NCI-H1436 treated with DMSO at 0.1 percent for 48 hours (cell line): Measurements from ENCODE around the gene CAMKMT.
A peak's percentile ranks its signal among the peaks of the same experiment; 100 is the strongest.

Experiments
- DNase-seq: peaks from one replicate; lab custom pipeline; 2025; lab: John Stamatoyannopoulos, UW

The CAMKMT gene

GRCh38 chr2:44689516-44689915 is 327.8 kb downstream of the CAMKMT start:
- no peak for DNase-seq

GRCh38 chr2:44691174-44691785 is 329.5 kb downstream of the CAMKMT start:
- DNase-seq: no peak

- no peak for DNase-seq
Measured at GRCh38 chr2:44692821-44693220, 331.1 kb downstream of the CAMKMT start.

GRCh38 chr2:44700824-44701223 is 339.1 kb downstream of the CAMKMT start:
- DNase-seq: no peak

- peak; percentile 55 for DNase-seq
Measured at GRCh38 chr2:44705356-44705755, 343.6 kb downstream of the CAMKMT start.

GRCh38 chr2:44705876-44706480 is 344.2 kb downstream of the CAMKMT start:
- no peak for DNase-seq

- DNase-seq: peak; percentile 84
Measured at GRCh38 chr2:44706681-44707553, 345.2 kb downstream of the CAMKMT start.

- peak; percentile 87 for DNase-seq
Measured at GRCh38 chr2:44707945-44708660, 346.4 kb downstream of the CAMKMT start.

- no peak for DNase-seq
Measured at GRCh38 chr2:44708661-44709000, 346.9 kb downstream of the CAMKMT start.

GRCh38 chr2:44713170-44713569 is 351.4 kb downstream of the CAMKMT start:
- no peak for DNase-seq

- DNase-seq: no peak
Measured at GRCh38 chr2:44715671-44716081, 353.9 kb downstream of the CAMKMT start.

- no peak for DNase-seq
Measured at GRCh38 chr2:44716131-44716530, 354.4 kb downstream of the CAMKMT start.

- no peak for DNase-seq
Measured at GRCh38 chr2:44718431-44718830, 356.7 kb downstream of the CAMKMT start.

- DNase-seq: no peak
Measured at GRCh38 chr2:44719562-44719961, 357.8 kb downstream of the CAMKMT start.

- DNase-seq: no peak
Measured at GRCh38 chr2:44722026-44722625, 360.4 kb downstream of the CAMKMT start.

GRCh38 chr2:44723921-44724320 is 362.2 kb downstream of the CAMKMT start:
- DNase-seq: no peak

- DNase-seq: no peak
Measured at GRCh38 chr2:44730593-44730992, 368.8 kb downstream of the CAMKMT start.

- DNase-seq: no peak
Measured at GRCh38 chr2:44731505-44731904, 369.8 kb downstream of the CAMKMT start.

GRCh38 chr2:44736270-44736942 is 374.7 kb downstream of the CAMKMT start:
- no peak for DNase-seq

GRCh38 chr2:44740678-44741077 is 378.9 kb downstream of the CAMKMT start:
- no peak for DNase-seq

GRCh38 chr2:44741507-44741906 is 379.8 kb downstream of the CAMKMT start:
- DNase-seq: no peak

GRCh38 chr2:44742057-44742456 is 380.3 kb downstream of the CAMKMT start:
- no peak for DNase-seq
